ENCODE results near the gene GPC5. TPM values are rescaled to one million over a fixed set of nuclear protein-coding genes. Genes with fewer than 3 reads are reported as not detected.

GPC5 gene
- total and polyA plus RNA-seq, 2 of the 8 experiments (the other 6 are each of a cell fraction or from before 2014, with no cell fraction given) = 0.20 to 0.39 TPM

GRCh38 chr13:91882918-91883317 lies 484.5 kb downstream of the GPC5 start:
- H3K27ac ChIP-seq (ENCODE audit: low read depth, low read length) = no peak overlapping the region
- DNase-seq (ENCODE audit: low read depth in 1 of 2, low spot score in 2 of 2) (no peak), FAIRE-seq (no peak)
- ChIA-PET POLR2A (ENCODE audit: partially characterized antibody) (no interaction called here), CTCF (ENCODE audit: partially characterized antibody) (no interaction called here)
- H2BK20ac ChIP-seq (ENCODE audit: low read length) = no peak overlapping the region
- H3K79me2 ChIP-seq (ENCODE audit: control insufficient read depth in 1 of 2, insufficient read depth in 2 of 2, low read length in 2 of 2) = no peaks in the 10 kb centered on the region
- no peaks in the 10 kb centered on the region for H3K27me3 ChIP-seq (replicated peaks in 1 of 4; ENCODE audit: control insufficient read depth in 3 of 4, extremely low read depth in 1 of 4, insufficient read depth in 3 of 4, low read length in 3 of 4)
- H2BK12ac ChIP-seq (ENCODE audit: low read depth, low read length) = no peak overlapping the region
- TF ChIP-seq CBX5 (IDR thresholded peaks at IDR 0.05; ENCODE audit: low read depth, low read length) = no peak
- TF ChIP-seq E2F6 (IDR thresholded peaks at IDR 0.05) = no peak
- no peak for TF ChIP-seq YY1 (IDR thresholded peaks at IDR 0.05; ENCODE audit: low read depth, low read length)
- no peak for TF ChIP-seq SAP30 (IDR thresholded peaks at IDR 0.05; ENCODE audit: insufficient read depth, insufficient replicate concordance, low read length)
- TF ChIP-seq TEAD4 (IDR thresholded peaks at IDR 0.05; ENCODE audit: low read depth, low read length) = no peak
- TF ChIP-seq CBX8 (IDR thresholded peaks at IDR 0.05; ENCODE audit: borderline replicate concordance, low read depth, low read length) = no peak
- no peak for TF ChIP-seq HDAC6 (IDR thresholded peaks at IDR 0.05; ENCODE audit: low read depth, low read length)
- no peak for TF ChIP-seq CTBP2 (IDR thresholded peaks at IDR 0.05; ENCODE audit: borderline replicate concordance, insufficient read depth, insufficient read length, low read length)
- no peak for TF ChIP-seq SP2 (IDR thresholded peaks at IDR 0.05; ENCODE audit: low read length)
- no peak overlapping the region for H3K23ac ChIP-seq (ENCODE audit: insufficient read length)
- H3K9ac ChIP-seq (replicated peaks in 1 of 4; ENCODE audit: extremely low read depth in 1 of 4, low read depth in 3 of 4, low read length in 3 of 4) = no peak overlapping the region
- H3K4me2 ChIP-seq (ENCODE audit: insufficient read depth in 1 of 2, low read depth in 2 of 2, low read length in 2 of 2) = no peak overlapping the region
- H4K8ac ChIP-seq (ENCODE audit: extremely low read depth, insufficient read depth, low read length) = no peak overlapping the region
- no peak overlapping the region for H2BK15ac ChIP-seq (ENCODE audit: low read length)
- H3K4ac ChIP-seq (replicated peaks; ENCODE audit: insufficient read length, low read depth, low read length) = no peak overlapping the region
- no peak overlapping the region for H2BK120ac ChIP-seq (replicated peaks; ENCODE audit: low read depth, low read length)
- H2AFZ ChIP-seq (ENCODE audit: low read length) = no peak overlapping the region
- H2BK5ac ChIP-seq (ENCODE audit: low read depth, low read length) = no peak overlapping the region
- no peak overlapping the region for H3K4me3 ChIP-seq (ENCODE audit: extremely low read depth in 1 of 4, insufficient read depth in 2 of 4, low read depth in 3 of 4, low read length in 4 of 4)
- no peaks in the 10 kb centered on the region for H3K79me1 ChIP-seq (ENCODE audit: low read depth, low read length)
- no peaks in the 10 kb centered on the region for H3K23me2 ChIP-seq (ENCODE audit: low read depth, low read length)
- H4K20me1 ChIP-seq (replicated peaks in 1 of 2; ENCODE audit: control insufficient read depth in 1 of 2, insufficient read depth in 2 of 2, low read length in 2 of 2) = no peaks in the 10 kb centered on the region
- H3K14ac ChIP-seq (ENCODE audit: insufficient read length) = no peak overlapping the region
- H3K4me1 ChIP-seq (replicated peaks in 1 of 4; ENCODE audit: control insufficient read depth in 3 of 4, insufficient read depth in 4 of 4, low read length in 3 of 4) = no peaks in the 10 kb centered on the region
- no peak overlapping the region for H3K18ac ChIP-seq (ENCODE audit: extremely low read depth, low read length)
- no peak overlapping the region for H4K5ac ChIP-seq (ENCODE audit: insufficient read length, low read depth, low read length)
- H4K91ac ChIP-seq (replicated peaks; ENCODE audit: insufficient read length, low read length) = no peak overlapping the region
- no peaks in the 10 kb centered on the region for H3K36me3 ChIP-seq (ENCODE audit: control insufficient read depth in 2 of 4, insufficient read depth in 4 of 4, low read length in 3 of 4)
- H2AK5ac ChIP-seq (ENCODE audit: low read depth, low read length) = no peak overlapping the region
- H3K56ac ChIP-seq (replicated peaks; ENCODE audit: insufficient read length, low read depth, low read length) = no peak overlapping the region
- H3K9me3 ChIP-seq (ENCODE audit: insufficient read depth in 2 of 2, low read depth in 1 of 2, low read length in 1 of 2) = no peaks in the 10 kb centered on the region

Data from H1 (cell line).